Measurements from ENCODE around the gene NHP2.

DNA sequence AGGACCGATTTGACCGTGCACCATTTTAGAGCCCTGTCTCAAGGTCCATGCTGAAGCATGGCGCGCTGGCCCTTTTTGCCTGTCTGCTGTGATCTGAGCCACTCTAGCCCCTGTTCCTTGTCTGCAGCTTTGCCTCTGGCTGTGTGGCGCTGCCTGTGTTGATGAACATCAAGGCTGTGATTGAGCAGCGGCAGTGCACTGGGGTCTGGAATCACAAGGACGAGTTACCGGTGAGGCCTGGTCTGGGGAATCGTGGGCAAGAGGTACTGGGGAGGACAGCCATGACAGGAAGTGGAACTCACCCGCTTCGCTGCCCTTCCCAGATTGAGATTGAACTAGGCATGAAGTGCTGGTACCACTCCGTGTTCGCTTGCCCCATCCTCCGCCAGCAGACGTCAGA is 6.3 kb downstream of the NHP2 start:
- TF ChIP-seq NFIC (IDR thresholded peaks at IDR 0.05) (no peak), ZNF274 (IDR thresholded peaks at IDR 0.05; ENCODE audit: borderline replicate concordance, low read depth, low read length) (no peak), ZNF79 (CRISPR knock-in tag; IDR thresholded peaks at IDR 0.05; ENCODE audit: low read depth) (no peak), POLR2A (conservative IDR thresholded peaks at IDR 0.05) (peak; percentile 3; the same call in 1 of the 2 replicates), POLR2AphosphoS5 (IDR thresholded peaks at IDR 0.05; ENCODE audit: control insufficient read depth, insufficient read depth, low read depth, low read length) (no peak), RCOR1 (IDR thresholded peaks at IDR 0.05; ENCODE audit: borderline replicate concordance in 1 of 2, low read depth in 2 of 2, low read length in 2 of 2) (no peak), C11orf30 (IDR thresholded peaks at IDR 0.05; ENCODE audit: low read depth) (no peak), CTCF (IDR thresholded peaks at IDR 0.05 in 2 of 3, conservative IDR thresholded peaks at IDR 0.05 in 1 of 3; ENCODE audit: insufficient read depth in 2 of 3, low read depth in 1 of 3, low read length in 3 of 3) (no peak), MCM2 (IDR thresholded peaks at IDR 0.05; ENCODE audit: low read depth) (no peak), MAFK (IDR thresholded peaks at IDR 0.05; ENCODE audit: low read length) (no peak)
- TF ChIP-seq, protein P1, sequence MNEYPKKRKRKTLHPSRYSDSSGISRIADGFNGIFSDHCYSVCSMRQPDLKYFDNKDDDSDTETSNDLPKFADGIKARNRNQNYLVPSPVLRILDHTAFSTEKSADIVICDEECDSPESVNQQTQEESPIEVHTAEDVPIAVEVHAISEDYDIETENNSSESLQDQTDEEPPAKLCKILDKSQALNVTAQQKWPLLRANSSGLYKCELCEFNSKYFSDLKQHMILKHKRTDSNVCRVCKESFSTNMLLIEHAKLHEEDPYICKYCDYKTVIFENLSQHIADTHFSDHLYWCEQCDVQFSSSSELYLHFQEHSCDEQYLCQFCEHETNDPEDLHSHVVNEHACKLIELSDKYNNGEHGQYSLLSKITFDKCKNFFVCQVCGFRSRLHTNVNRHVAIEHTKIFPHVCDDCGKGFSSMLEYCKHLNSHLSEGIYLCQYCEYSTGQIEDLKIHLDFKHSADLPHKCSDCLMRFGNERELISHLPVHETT (CRISPR knock-in tag; conservative IDR thresholded peaks at IDR 0.05 in 1 of 2, IDR thresholded peaks at IDR 0.05 in 1 of 2) = no peak

Data from K562 (cell line).